IMR-90 (cell line): ENCODE data around the gene TRIO. TPM values are rescaled to one million over a fixed set of nuclear protein-coding genes. Genes with fewer than 3 reads are reported as not detected.

Experiments
- ATAC-seq: fragments of 200-7000 bp; cut with Tn5 transposase; 2 replicates; pipeline ENCODE4 v1.9.1; 2020; ENCODE audit warnings: low read depth, mild to moderate bottlenecking, moderate library complexity
- BruUV-seq: library from RNA; stranded (reverse); fragments of 400-500 nt; replicated peaks from 2 replicates; lab custom pipeline; 2021; lab: Mats Ljungman, UMichigan
- CTCF ChIA-PET: fragments of 300-600 bp; formaldehyde crosslinking; extraction: SDS; loops from one replicate; lab custom pipeline; 2021; ENCODE audit warnings: antibody characterized with exemption; lab: Yijun Ruan, JAX
- POLR2A ChIA-PET: fragments of 300-600 bp; sonication (Branson Sonifier 250); formaldehyde crosslinking; loops from one replicate; lab custom pipeline; 2022; ENCODE audit warnings: antibody characterized with exemption; ENCODE audit not compliant: unreplicated experiment; lab: Charles Lee
- DNase-seq: peaks from one replicate; pipeline ENCODE4 v3.0.0; 2013
- H2AFZ ChIP-seq: replicated peaks from 2 replicates; pipeline ENCODE3; 2013; ENCODE audit warnings: low read length, mild to moderate bottlenecking; ENCODE audit not compliant: poor library complexity
- H2AK5ac ChIP-seq: 2 replicates; pipeline ENCODE4 v1.6.1; 2013; ENCODE audit warnings: low read depth, low read length, inconsistent platforms
- H2AK9ac ChIP-seq: replicated peaks from 2 replicates; pipeline ENCODE3; 2013; ENCODE audit warnings: mild to moderate bottlenecking, low read depth, low read length, moderate library complexity; ENCODE audit not compliant: poor library complexity
- H2BK120ac ChIP-seq: 2 replicates; pipeline ENCODE4 v1.6.1; 2013; ENCODE audit warnings: low read depth, low read length, inconsistent platforms
- H2BK15ac ChIP-seq: 3 replicates; pipeline ENCODE4 v1.6.1; 2013; ENCODE audit warnings: low read depth, low read length, inconsistent platforms
- H2BK20ac ChIP-seq: 2 replicates; pipeline ENCODE4 v1.6.1; 2013; ENCODE audit warnings: low read depth, mild to moderate bottlenecking, inconsistent platforms, low read length, moderate library complexity
- H2BK5ac ChIP-seq: 2 replicates; pipeline ENCODE4 v1.6.1; 2013; ENCODE audit warnings: mild to moderate bottlenecking, low read depth, low read length, inconsistent platforms; ENCODE audit not compliant: poor library complexity, severe bottlenecking
- H3K14ac ChIP-seq: replicated peaks from 2 replicates; pipeline ENCODE4 v1.6.1; 2013; ENCODE audit warnings: low read depth, low read length, inconsistent platforms
- H3K18ac ChIP-seq: 2 replicates; pipeline ENCODE4 v1.6.1; 2013; ENCODE audit warnings: low read depth, low read length, control low read depth
- H3K23ac ChIP-seq: 2 replicates; pipeline ENCODE4 v1.6.1; 2013; ENCODE audit warnings: low read depth, low read length, inconsistent platforms
- H3K27ac ChIP-seq: 2 replicates; pipeline ENCODE4 v1.5.1; 2013; ENCODE audit warnings: mild to moderate bottlenecking, control low read depth, low read length; ENCODE audit not compliant: insufficient read depth
- H3K27me3 ChIP-seq: 2 replicates; pipeline ENCODE4 v1.6.1; 2013; ENCODE audit warnings: low read length; ENCODE audit not compliant: control insufficient read depth, insufficient read depth
- H3K36me3 ChIP-seq: 2 replicates; pipeline ENCODE4 v1.6.1; 2013; ENCODE audit warnings: low read length, mixed read lengths; ENCODE audit not compliant: control insufficient read depth, insufficient read depth
- H3K4ac ChIP-seq: 2 replicates; pipeline ENCODE4 v1.6.1; 2013; ENCODE audit warnings: low read depth, low read length, inconsistent platforms
- H3K4me1 ChIP-seq: 2 replicates; pipeline ENCODE4 v1.6.1; 2013; ENCODE audit warnings: low read length, mixed read lengths; ENCODE audit not compliant: control insufficient read depth, insufficient read depth
- H3K4me2 ChIP-seq: 2 replicates; pipeline ENCODE4 v1.6.1; 2013; ENCODE audit warnings: low read depth, mild to moderate bottlenecking, control low read depth, low read length, moderate library complexity
- H3K4me3 ChIP-seq: 2 replicates; pipeline ENCODE4 v1.5.1; 2013; ENCODE audit warnings: low read depth, mild to moderate bottlenecking, control low read depth, low read length, moderate library complexity; ENCODE audit not compliant: insufficient read depth
- H3K56ac ChIP-seq: 2 replicates; pipeline ENCODE4 v1.6.1; 2013; ENCODE audit warnings: low read length, inconsistent platforms; ENCODE audit not compliant: insufficient read depth; ENCODE audit errors: extremely low read depth
- H3K79me1 ChIP-seq, 2 experiments: 2 replicates each; pipeline ENCODE4 v1.6.1; 2013; ENCODE audit warnings: low read length in 2 of 2, inconsistent platforms in 1 of 2, low read depth in 1 of 2
- H3K9ac ChIP-seq: 2 replicates; pipeline ENCODE4 v1.6.1; 2013; ENCODE audit warnings: low read depth, low read length, control low read depth
- H3K9me1 ChIP-seq: 2 replicates; pipeline ENCODE4 v1.6.1; 2013; ENCODE audit warnings: low read length, inconsistent platforms; ENCODE audit not compliant: insufficient read depth
- H3K9me3 ChIP-seq: 2 replicates; pipeline ENCODE4 v1.6.1; 2013; ENCODE audit warnings: low read length; ENCODE audit not compliant: control insufficient read depth, insufficient read depth
- H4K20me1 ChIP-seq: 2 replicates; pipeline ENCODE4 v1.6.1; 2013; ENCODE audit warnings: low read length, inconsistent platforms; ENCODE audit not compliant: insufficient read depth
- H4K5ac ChIP-seq: 2 replicates; pipeline ENCODE4 v1.6.1; 2013; ENCODE audit warnings: mild to moderate bottlenecking, low read depth, low read length, control low read depth
- H4K8ac ChIP-seq, 2 experiments: 2 replicates each; pipeline ENCODE4 v1.6.1; 2013; ENCODE audit warnings: low read depth in 2 of 2, low read length in 2 of 2, control low read depth in 1 of 2, inconsistent platforms in 1 of 2
- H4K91ac ChIP-seq: 2 replicates; pipeline ENCODE4 v1.6.1; 2013; ENCODE audit warnings: low read depth, low read length, inconsistent platforms; ENCODE audit not compliant: insufficient read depth
- BHLHE40 ChIP-seq: fragments of 150-350 bp; IDR thresholded peaks from 2 replicates; pipeline ENCODE4 v1.6.1; 2016; ENCODE audit warnings: mild to moderate bottlenecking, low read depth, low read length
- CEBPB ChIP-seq: IDR thresholded peaks from 2 replicates; pipeline ENCODE4 v1.6.1; 2012; ENCODE audit warnings: low read depth, low read length, improper control_type of control experiment
- CHD1 ChIP-seq: IDR thresholded peaks from 2 replicates; pipeline ENCODE4 v1.6.1; 2012; ENCODE audit warnings: low read depth, low read length, improper control_type of control experiment
- CTCF ChIP-seq: conservative IDR thresholded peaks from 2 replicates; pipeline ENCODE4 v1.5.1; 2012; ENCODE audit warnings: mild to moderate bottlenecking, low read depth, low read length, improper control_type of control experiment
- ELK1 ChIP-seq: fragments of 150-350 bp; IDR thresholded peaks from 2 replicates; pipeline ENCODE4 v1.6.1; 2016; ENCODE audit warnings: low read depth, mild to moderate bottlenecking, low read length, moderate library complexity, borderline replicate concordance
- FOS ChIP-seq: fragments of 150-350 bp; IDR thresholded peaks from 2 replicates; pipeline ENCODE4 v1.6.1; 2016; ENCODE audit warnings: low read depth, low read length
- MAFK ChIP-seq: IDR thresholded peaks from 2 replicates; pipeline ENCODE4 v1.6.1; 2012; ENCODE audit warnings: low read depth, low read length, improper control_type of control experiment
- MAZ ChIP-seq: IDR thresholded peaks from 2 replicates; pipeline ENCODE4 v1.6.1; 2012; ENCODE audit warnings: low read depth, mild to moderate bottlenecking, low read length, improper control_type of control experiment, moderate library complexity, borderline replicate concordance
- MXI1 ChIP-seq: IDR thresholded peaks from 2 replicates; pipeline ENCODE4 v1.6.1; 2012; ENCODE audit warnings: low read depth, mild to moderate bottlenecking, low read length, moderate library complexity, borderline replicate concordance
- NFE2L2 ChIP-seq: fragments of 150-350 bp; IDR thresholded peaks from 2 replicates; pipeline ENCODE4 v1.6.1; 2016; ENCODE audit warnings: low read depth, mild to moderate bottlenecking, low read length
- POLR2A ChIP-seq: IDR thresholded peaks from 2 replicates; pipeline ENCODE4 v1.6.1; 2012; ENCODE audit warnings: mild to moderate bottlenecking, low read depth, low read length
- RAD21 ChIP-seq: IDR thresholded peaks from 2 replicates; pipeline ENCODE4 v1.6.1; 2012; ENCODE audit warnings: low read length, improper control_type of control experiment
- RCOR1 ChIP-seq: IDR thresholded peaks from 2 replicates; pipeline ENCODE4 v1.6.1; 2012; ENCODE audit warnings: mild to moderate bottlenecking, low read length, improper control_type of control experiment; ENCODE audit not compliant: insufficient replicate concordance
- RFX5 ChIP-seq: IDR thresholded peaks from 2 replicates; pipeline ENCODE4 v1.8.0; 2012; ENCODE audit warnings: low read depth, mild to moderate bottlenecking, low read length, moderate library complexity
- SMC3 ChIP-seq: fragments of 150-350 bp; IDR thresholded peaks from 2 replicates; pipeline ENCODE4 v1.6.1; 2016; ENCODE audit warnings: low read depth, mild to moderate bottlenecking, antibody characterized with exemption, low read length, moderate library complexity
- WGBS, 2 experiments: methylation state at CpG; one replicate each; pipeline versions ENCODE4 v1.1.5 to v1.1.7; 2013; ENCODE audit warnings: missing lambda C conversion rate in 2 of 2; ENCODE audit not compliant: insufficient read length in 1 of 2; ENCODE audit errors: extremely low coverage in 2 of 2; 5-methylcytosine and 5-hydroxymethylcytosine counted together
- dilution Hi-C: fragments of 300-500 bp; cut with HindIII; formaldehyde crosslinking; loops from one replicate; pipeline ENCODE4 v1.14.3; 2018; ENCODE audit warnings: low sequenced_read_pairs; ENCODE audit not compliant: unreplicated experiment
- in situ Hi-C: fragments of 300-500 bp; cut with MboI; formaldehyde crosslinking; loops from 3 replicates; pipeline ENCODE4 v1.14.3; 2019; ENCODE audit warnings: low sequenced_read_pairs, inconsistent platforms, mixed read lengths
- intact Hi-C: fragments of 100-400 bp; cut with micrococcal nuclease; formaldehyde crosslinking; loops from 2 replicates; pipeline ENCODE4 v1.10.0; 2022
- polyA plus RNA-seq, 3 experiments: library from polyadenylated mRNA; depleted of rRNA; stranded (reverse); fragments of >200 nt; gene quantifications; 2 replicates each; pipeline ENCODE4 v1.2.3, GENCODE V29; 2012; ENCODE audit warnings: low replicate concordance in 1 of 3
- total RNA-seq: library from RNA; depleted of rRNA; stranded (reverse); fragments of >200 nt; gene quantifications from 2 replicates; pipeline ENCODE4 v1.2.3, GENCODE V29; 2012

TRIO gene
- total and polyA plus RNA-seq, 2 of the 4 experiments (the other 2 are of a cell fraction) = 206 to 522 TPM

GRCh38 chr5:14209836-14210235 lies 66.7 kb downstream of the TRIO start (continued):
- TF ChIP-seq CTCF (no peak), RAD21 (no peak), FOS (no peak), RFX5 (no peak)

- H3K27ac ChIP-seq = peak overlapping the region; percentile 87; the same call in 1 of the 2 replicates
- intact Hi-C loops (no loop called here), in situ Hi-C loops (no loop called here), dilution Hi-C loops (no loop called here)
- peak overlapping the region; percentile 23; the same call in 1 of the 3 replicates for H2BK15ac ChIP-seq
- no peak overlapping the region for H2AK9ac ChIP-seq
- no peak for ATAC-seq
- H3K36me3 ChIP-seq = peaks cover 11% of the 10 kb centered on the region
- peak overlapping the region; percentile 99 for H2BK5ac ChIP-seq
- no peak for DNase-seq
- 0 out of 2 replicates have a peak overlapping the region, but pooled peaks have one; percentile 1 for H3K56ac ChIP-seq
- H4K20me1 ChIP-seq = peaks cover 90% of the 10 kb centered on the region
- no peaks in the 10 kb centered on the region for H3K27me3 ChIP-seq
- H2BK20ac ChIP-seq = peak overlapping the region; percentile 13; the same call in 1 of the 2 replicates
- peak overlapping the region; percentile 77 for H4K91ac ChIP-seq
- POLR2A ChIA-PET = interaction anchor here (0.6 kb wide), 1 partner anchor 60 kb away, joined by 3 read pairs; no protein-coding TSS in a partner anchor
- peak overlapping the region; percentile 62 to 74 for H4K8ac ChIP-seq
- peaks cover 3 to 28% of the 10 kb centered on the region in 2 experiments; a peak in 2 of 4 replicates for H3K79me1 ChIP-seq
- peaks cover 34% of the 10 kb centered on the region for H3K9me1 ChIP-seq
- peak overlapping the region; percentile 86 for H3K23ac ChIP-seq
- H3K4me2 ChIP-seq = peak overlapping the region; percentile 43; the same call in 1 of the 2 replicates
- CTCF ChIA-PET = interaction anchor here (0.6 kb wide), 1 partner anchor 16 kb away, joined by 4 read pairs; no protein-coding TSS in a partner anchor
- no peak overlapping the region; the same call in 1 of the 2 replicates for H3K9ac ChIP-seq
- no peaks in the 10 kb centered on the region for H3K9me3 ChIP-seq
- H2AK5ac ChIP-seq = peak overlapping the region; percentile 85; the same call in 1 of the 2 replicates
- peak overlapping the region; percentile 63 for H2BK120ac ChIP-seq
- no peak overlapping the region for H2AFZ ChIP-seq
- H3K4me3 ChIP-seq = no peak overlapping the region
- H4K5ac ChIP-seq = peak overlapping the region; percentile 71
- H3K18ac ChIP-seq = peak overlapping the region; percentile 88
- no CpG with 5 or more reads among the region's 4 CpGs for WGBS, 2 experiments
- peaks cover 43% of the 10 kb centered on the region for H3K4me1 ChIP-seq
- H3K4ac ChIP-seq = peak overlapping the region; percentile 75
- H3K14ac ChIP-seq = peak overlapping the region; percentile 53
- no TSS peak for BruUV-seq
- TF ChIP-seq MXI1 (no peak), CHD1 (no peak), RFX5 (no peak), BHLHE40 (no peak), SMC3 (no peak), FOS (no peak), NFE2L2 (no peak), MAFK (no peak), RCOR1 (no peak), MAZ (no peak), CEBPB (no peak), ELK1 (no peak), POLR2A (no peak)
Measured at GRCh38 chr5:14210729-14211128, 67.6 kb downstream of the TRIO start.
